ENCODE data around the gene ROR1.

DNA sequence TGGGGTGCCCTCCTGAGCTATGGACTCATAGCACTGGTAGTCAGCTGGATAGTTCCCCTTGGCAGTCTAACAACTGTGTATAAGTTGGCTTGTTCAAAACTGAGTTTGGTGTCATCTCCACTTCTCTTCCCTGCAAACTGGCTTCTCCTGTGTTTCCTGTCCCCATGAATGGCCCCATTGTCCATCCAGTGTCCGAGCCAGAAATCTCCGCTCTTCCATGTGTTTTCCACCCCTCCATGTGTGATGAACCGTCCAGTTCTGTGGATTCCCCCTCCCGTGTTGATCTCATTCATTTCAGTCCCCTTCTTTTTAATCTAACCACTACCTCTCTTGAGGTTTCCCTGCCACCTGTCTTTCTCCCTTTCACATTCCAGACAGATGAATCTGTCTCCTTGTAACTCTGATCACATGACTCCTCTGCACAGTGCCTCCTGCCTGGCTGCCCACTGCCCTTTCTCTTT is 195.7 kb downstream of the ROR1 start:
- TF ChIP-seq POLR2A (IDR thresholded peaks at IDR 0.05; ENCODE audit: low read depth), result no peak
- TF ChIP-seq, protein P1, sequence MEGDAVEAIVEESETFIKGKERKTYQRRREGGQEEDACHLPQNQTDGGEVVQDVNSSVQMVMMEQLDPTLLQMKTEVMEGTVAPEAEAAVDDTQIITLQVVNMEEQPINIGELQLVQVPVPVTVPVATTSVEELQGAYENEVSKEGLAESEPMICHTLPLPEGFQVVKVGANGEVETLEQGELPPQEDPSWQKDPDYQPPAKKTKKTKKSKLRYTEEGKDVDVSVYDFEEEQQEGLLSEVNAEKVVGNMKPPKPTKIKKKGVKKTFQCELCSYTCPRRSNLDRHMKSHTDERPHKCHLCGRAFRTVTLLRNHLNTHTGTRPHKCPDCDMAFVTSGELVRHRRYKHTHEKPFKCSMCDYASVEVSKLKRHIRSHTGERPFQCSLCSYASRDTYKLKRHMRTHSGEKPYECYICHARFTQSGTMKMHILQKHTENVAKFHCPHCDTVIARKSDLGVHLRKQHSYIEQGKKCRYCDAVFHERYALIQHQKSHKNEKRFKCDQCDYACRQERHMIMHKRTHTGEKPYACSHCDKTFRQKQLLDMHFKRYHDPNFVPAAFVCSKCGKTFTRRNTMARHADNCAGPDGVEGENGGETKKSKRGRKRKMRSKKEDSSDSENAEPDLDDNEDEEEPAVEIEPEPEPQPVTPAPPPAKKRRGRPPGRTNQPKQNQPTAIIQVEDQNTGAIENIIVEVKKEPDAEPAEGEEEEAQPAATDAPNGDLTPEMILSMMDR (IDR thresholded peaks at IDR 0.05), result no peak
- no peak for TF ChIP-seq POLR2AphosphoS5 (IDR thresholded peaks at IDR 0.05)
- no peak for TF ChIP-seq EP300 (IDR thresholded peaks at IDR 0.05)
